Measurements from ENCODE around the gene SUSD4.
A peak's percentile ranks its signal among the peaks of the same experiment; 100 is the strongest.

The SUSD4 gene

DNA sequence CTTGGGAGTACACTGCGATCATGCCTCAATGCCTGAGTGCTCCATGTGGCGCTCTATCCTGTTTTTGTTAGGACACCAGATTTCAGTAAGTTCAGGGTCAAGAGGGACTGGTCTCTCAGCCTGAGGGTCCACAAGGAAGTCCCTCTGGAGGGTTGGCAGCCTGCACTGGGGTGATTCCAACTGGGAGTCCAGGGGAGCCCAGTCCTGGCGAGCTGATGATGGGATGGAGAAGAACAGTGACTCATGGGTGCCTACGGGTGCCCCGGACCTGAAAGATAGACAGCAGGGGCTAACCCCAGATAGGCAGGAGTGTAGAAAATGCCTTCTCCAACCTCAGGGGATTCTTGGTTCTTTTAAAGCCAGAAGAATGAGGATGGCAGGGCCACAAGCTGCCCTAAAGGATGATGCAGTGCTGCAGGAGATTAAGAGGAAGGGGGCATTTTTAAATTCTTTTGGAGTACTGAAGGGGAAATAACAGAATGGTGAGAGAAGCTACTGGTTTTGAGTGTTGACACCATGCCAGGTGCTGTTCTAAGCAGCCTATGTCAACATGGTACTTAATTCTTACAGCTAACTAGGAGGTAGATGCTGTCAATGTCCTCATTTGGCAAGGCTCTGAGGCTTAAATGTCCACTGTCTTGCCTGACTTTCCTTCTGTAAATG lies 152.5 kb downstream of the SUSD4 start:
- DNase-seq (ENCODE audit: low read depth): no peak

DNA sequence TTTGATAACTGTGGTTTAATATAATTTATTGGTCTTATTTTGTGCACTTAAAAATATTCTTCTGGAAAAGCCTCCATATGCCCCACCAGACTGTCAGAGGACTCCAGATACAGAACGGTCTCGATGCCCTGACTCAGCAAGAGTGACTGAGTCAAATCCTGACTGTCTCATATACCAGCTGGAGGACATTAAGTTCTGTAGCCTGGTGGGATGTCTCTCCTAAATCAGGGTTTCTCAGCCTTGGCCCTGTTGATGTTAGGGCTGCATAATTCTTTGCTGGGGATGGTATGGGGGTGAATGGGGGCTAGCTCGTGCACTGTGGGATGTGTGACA lies 153.2 kb downstream of the SUSD4 start:
- no peak for DNase-seq (ENCODE audit: low read depth)

- no peak for DNase-seq (ENCODE audit: low read depth)
These were observed 153.8 kb downstream of the SUSD4 start for GRCh38 chr1:223209992-223210787.

DNA sequence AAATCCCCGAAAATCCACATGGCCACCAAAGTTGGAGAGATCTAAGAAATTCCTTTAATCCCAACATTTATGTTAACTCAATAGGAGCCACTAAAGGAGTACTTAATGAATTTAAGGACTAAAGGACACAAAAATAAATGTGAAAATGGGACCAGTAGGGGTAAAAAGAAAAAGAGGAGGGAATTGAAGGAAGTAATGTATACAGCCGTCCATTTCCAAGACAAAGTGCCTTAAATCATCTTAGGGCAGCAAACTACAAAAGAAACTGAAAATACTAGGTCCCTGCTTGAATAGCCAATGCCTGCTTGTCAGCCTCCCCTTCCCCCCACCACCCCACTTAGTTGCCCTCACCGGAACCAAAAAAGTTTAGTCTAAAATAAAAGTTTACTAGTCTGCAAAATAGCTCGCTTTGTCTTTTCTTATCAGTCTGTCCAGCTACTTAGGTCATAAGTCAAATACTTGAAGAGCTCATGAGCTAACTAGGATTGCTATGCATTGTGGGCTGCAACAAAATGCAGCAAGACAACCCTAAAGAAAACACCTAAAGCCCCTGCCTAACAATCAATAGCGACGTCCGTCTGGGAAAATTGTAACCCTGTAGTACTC lies 154.6 kb downstream of the SUSD4 start:
- no peak for DNase-seq (ENCODE audit: low read depth)

DNA sequence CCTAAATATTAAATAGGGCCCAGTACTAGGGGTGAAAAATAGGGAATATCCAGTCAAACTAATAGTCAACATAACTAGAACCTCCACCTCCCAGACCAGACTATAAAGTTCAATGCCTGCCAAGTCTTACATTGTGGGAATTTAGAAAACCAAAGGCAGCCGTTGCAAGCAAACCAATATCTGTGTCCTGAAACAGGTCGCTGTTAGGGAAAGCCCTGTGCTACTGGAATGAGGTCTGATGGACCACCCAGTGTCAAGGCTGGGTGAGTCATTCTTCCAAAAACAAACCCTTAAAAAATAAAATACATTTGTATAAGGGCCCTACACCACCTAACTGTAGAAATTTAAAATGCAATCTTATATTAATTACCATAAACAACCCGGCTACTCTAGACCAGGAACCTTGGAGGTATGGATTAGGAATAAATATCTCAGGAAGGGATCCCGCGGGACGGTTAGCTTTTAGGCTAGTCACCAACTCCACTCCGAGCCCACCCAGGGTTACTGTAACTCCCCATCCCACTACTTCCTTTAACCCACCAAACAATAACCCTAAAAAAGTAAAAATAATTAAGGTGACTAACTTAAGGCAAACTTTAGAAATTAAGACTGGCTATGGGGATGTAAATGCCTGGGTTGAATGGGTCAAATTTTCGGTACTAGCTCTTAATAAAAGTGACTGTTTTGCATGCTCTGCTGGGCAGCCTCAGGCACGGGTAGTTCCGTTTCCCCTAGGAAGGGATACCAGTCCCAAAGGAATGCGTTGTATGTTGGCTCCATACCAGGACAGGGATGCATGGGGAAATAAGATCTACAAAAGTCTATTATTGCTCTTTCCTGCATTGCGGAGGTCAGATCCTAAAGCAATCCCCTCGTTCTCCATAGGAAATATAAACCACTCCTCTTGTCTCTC lies 155.6 kb downstream of the SUSD4 start:
- no peak for DNase-seq (ENCODE audit: low read depth)

DNA sequence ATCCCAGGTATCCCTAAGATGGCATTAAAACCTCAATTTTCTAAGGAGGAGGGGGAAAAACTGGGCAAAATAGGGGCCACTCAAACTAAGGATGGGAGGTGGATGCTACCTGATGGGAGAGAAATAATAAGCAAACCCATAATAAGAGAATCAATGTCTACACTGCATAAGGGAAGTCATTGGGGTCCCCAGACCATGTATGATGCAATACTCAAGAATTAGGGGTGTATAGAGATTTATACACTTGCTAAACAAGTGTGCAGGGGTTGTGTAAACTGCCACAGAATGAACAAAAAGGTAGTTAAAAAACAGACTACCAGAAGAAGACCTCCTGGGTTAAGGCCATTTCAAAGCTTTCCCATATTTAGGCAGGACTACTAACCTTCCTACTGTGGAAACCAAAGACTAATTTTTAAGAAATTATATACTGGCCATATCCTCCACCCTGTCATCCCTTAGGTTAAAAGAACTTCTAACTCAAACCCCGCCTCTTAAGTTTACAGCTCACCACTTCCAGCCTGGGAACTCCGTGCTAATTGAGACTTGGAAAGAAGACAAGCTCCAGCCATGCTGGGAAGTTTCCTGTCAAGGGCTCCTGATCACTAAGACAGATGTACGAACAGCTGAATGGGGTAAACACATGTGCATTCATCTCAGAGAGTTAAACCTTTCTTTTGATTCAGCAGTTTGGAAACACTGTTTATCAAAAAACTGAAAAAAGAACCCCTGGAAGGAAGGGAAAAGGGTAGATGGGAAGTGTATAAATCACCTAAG lies 156.5 kb downstream of the SUSD4 start:
- DNase-seq (ENCODE audit: low read depth): peak; percentile 37

- no peak for DNase-seq (ENCODE audit: low read depth)
These were observed 159.6 kb downstream of the SUSD4 start for GRCh38 chr1:223204424-223204823.

DNA sequence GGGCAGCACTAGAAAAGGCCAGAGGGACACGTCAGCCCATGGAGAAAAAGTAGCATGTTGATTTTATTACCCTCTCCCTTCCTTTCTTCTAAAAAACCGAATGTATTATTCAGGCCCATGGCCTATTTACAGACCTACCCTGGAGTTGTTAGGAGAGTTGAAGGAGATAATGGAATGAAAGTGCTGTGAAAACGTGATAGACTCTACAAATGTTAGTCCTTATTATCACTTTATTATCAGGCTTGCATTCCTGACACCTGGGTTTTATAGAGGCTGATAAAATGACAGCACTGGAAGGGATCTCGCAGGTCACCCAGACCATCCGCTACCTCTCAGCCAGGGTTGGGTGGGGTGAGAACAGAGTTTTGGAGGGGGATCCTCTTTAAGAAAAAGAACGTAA lies 160.3 kb downstream of the SUSD4 start:
- no peak for DNase-seq (ENCODE audit: low read depth)

GRCh38 chr1:223203034-223203408 lies 161.0 kb downstream of the SUSD4 start:
- no peak for DNase-seq (ENCODE audit: low read depth)

GRCh38 chr1:223202376-223203033 lies 161.5 kb downstream of the SUSD4 start:
- no peak for DNase-seq (ENCODE audit: low read depth)

- DNase-seq (ENCODE audit: low read depth): no peak
These were observed 162.0 kb downstream of the SUSD4 start for GRCh38 chr1:223201967-223202366.

DNA sequence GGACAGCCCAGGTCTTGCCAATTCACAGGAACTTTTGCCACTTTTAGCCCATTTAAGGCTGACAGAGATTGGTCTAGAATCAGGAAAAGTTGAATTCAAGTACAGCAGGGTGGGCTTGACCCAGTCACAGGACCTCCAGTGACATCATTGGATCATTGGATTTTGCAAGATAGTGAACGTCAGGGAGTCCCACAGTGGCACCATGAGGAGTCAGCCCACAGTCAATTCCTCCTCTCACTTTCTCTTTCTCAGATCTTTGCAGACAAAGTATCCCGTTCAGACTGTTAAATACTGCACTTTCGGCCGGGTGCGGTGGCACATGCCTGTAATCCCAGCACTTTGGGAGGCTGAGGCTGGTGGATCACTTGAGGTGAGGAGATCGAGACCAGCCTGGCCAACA lies 163.1 kb downstream of the SUSD4 start:
- no peak for DNase-seq (ENCODE audit: low read depth)

DNA sequence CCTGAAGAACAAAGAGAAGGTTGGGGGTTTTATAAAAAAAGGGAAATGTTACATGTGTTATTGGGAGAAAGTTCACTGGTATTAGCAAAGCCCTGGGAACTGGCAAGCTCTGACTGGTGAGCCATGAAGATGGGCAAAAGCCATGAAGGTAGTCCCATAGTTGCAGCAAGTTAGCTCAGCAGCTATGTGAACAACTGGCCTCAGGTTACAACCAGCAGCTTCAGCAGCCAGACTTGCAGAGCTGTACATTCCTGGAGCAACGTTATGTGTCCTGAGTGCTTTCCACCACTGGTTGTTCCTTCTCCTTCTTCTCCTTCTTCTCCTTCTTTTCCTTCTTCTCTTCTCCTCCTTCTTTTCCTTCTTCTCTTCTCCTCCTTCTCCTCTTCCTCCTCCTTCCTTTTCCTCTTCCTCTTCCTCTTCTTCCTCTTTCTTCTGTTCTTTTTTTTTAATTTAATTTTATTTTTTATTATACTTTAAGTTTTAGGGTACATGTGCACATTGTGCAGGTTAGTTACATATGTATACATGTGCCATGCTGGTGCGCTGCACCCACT lies 164.8 kb downstream of the SUSD4 start:
- no peak for DNase-seq (ENCODE audit: low read depth)

GRCh38 chr1:223198628-223198965 lies 165.4 kb downstream of the SUSD4 start:
- no peak for DNase-seq (ENCODE audit: low read depth)

GRCh38 chr1:223197923-223198627 lies 165.9 kb downstream of the SUSD4 start:
- no peak for DNase-seq (ENCODE audit: low read depth)

DNA sequence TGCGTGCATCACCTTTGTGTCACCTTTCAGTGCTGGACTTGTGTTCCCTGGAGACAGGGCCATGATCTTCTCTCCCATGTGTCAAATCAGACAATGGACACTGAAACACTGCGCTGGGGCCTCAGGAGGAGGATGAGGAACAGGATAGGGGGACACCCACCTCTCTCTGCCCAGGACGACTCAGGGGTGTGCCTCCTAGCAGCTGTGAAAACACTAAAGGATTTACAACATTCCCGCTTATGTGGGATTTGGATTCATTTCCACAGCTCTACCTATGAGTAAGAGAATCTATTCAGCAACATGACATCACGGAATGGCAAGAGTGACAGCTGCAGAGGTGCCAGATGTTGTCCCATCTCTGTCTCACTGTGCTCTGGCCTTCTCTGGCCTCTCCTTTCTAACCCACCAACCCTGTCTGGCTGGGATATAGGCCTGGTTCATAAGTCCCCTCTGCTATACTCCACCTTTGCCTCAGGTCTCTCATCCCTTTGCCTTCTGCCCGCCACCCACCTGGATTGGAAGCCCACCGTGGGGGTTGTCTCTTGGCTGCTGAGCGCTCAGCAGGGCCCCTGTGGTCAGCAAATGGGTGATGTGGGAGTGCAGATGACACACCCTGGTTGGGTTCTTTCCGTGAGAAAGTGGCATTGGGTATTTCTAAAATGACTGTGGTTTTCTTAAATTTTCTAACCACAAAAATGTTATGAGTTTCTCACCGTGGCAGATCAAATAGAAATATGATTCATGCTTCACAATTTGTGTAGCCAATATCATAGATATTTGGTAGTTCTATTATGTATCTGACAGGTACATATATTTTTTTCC lies 173.9 kb downstream of the SUSD4 start:
- no peak for DNase-seq (ENCODE audit: low read depth)

- DNase-seq (ENCODE audit: low read depth): no peak
These were observed 174.5 kb downstream of the SUSD4 start for GRCh38 chr1:223189525-223189902.

- no peak for DNase-seq (ENCODE audit: low read depth)
These were observed 175.2 kb downstream of the SUSD4 start for GRCh38 chr1:223188618-223189356.

- DNase-seq (ENCODE audit: low read depth): no peak
These were observed 177.2 kb downstream of the SUSD4 start for GRCh38 chr1:223186800-223187199.
